ENCODE data around the gene DAPK1.

The DAPK1 gene

GRCh38 chr9:87667164-87667738, 169.6 kb downstream of the DAPK1 start:
- DNase-seq (ENCODE audit: insufficient read length, low spot score) (no peak), FAIRE-seq (no peak)
- TF ChIP-seq PAX5 (IDR thresholded peaks at IDR 0.05; ENCODE audit: insufficient read depth, low read length, severe bottlenecking) (no peak), POLR2AphosphoS5 (IDR thresholded peaks at IDR 0.05; ENCODE audit: low read depth, low read length) (no peak), POU2F2 (IDR thresholded peaks at IDR 0.05; ENCODE audit: low read depth, low read length) (no peak), SPI1 (IDR thresholded peaks at IDR 0.05; ENCODE audit: low read depth, low read length) (no peak), POLR2A (IDR thresholded peaks at IDR 0.05; ENCODE audit: low read depth, low read length) (no peak), TAF1 (IDR thresholded peaks at IDR 0.05; ENCODE audit: low read depth, low read length) (no peak)

GRCh38 chr9:87668222-87668621, 170.6 kb downstream of the DAPK1 start:
- no peak for FAIRE-seq
- no peak for DNase-seq (ENCODE audit: insufficient read length, low spot score)
- TF ChIP-seq POLR2A (IDR thresholded peaks at IDR 0.05; ENCODE audit: low read depth, low read length), result no peak
- TF ChIP-seq TAF1 (IDR thresholded peaks at IDR 0.05; ENCODE audit: low read depth, low read length), result no peak
- TF ChIP-seq SPI1 (IDR thresholded peaks at IDR 0.05; ENCODE audit: low read depth, low read length), result no peak
- TF ChIP-seq POU2F2 (IDR thresholded peaks at IDR 0.05; ENCODE audit: low read depth, low read length), result no peak
- no peak for TF ChIP-seq PAX5 (IDR thresholded peaks at IDR 0.05; ENCODE audit: insufficient read depth, low read length, severe bottlenecking)
- no peak for TF ChIP-seq POLR2AphosphoS5 (IDR thresholded peaks at IDR 0.05; ENCODE audit: low read depth, low read length)

- FAIRE-seq (no peak), DNase-seq (ENCODE audit: insufficient read length, low spot score) (no peak)
- no peak for TF ChIP-seq PAX5 (IDR thresholded peaks at IDR 0.05; ENCODE audit: insufficient read depth, low read length, severe bottlenecking)
- no peak for TF ChIP-seq SPI1 (IDR thresholded peaks at IDR 0.05; ENCODE audit: low read depth, low read length)
- no peak for TF ChIP-seq TAF1 (IDR thresholded peaks at IDR 0.05; ENCODE audit: low read depth, low read length)
- TF ChIP-seq POU2F2 (IDR thresholded peaks at IDR 0.05; ENCODE audit: low read depth, low read length), result no peak
- TF ChIP-seq POLR2A (IDR thresholded peaks at IDR 0.05; ENCODE audit: low read depth, low read length), result no peak
- no peak for TF ChIP-seq POLR2AphosphoS5 (IDR thresholded peaks at IDR 0.05; ENCODE audit: low read depth, low read length)
Measured at GRCh38 chr9:87668722-87669121, 171.1 kb downstream of the DAPK1 start.

- TF ChIP-seq SPI1 (IDR thresholded peaks at IDR 0.05; ENCODE audit: low read depth, low read length) (no peak), POLR2AphosphoS5 (IDR thresholded peaks at IDR 0.05; ENCODE audit: low read depth, low read length) (no peak), POLR2A (IDR thresholded peaks at IDR 0.05; ENCODE audit: low read depth, low read length) (no peak), PAX5 (IDR thresholded peaks at IDR 0.05; ENCODE audit: insufficient read depth, low read length, severe bottlenecking) (no peak), TAF1 (IDR thresholded peaks at IDR 0.05; ENCODE audit: low read depth, low read length) (no peak), POU2F2 (IDR thresholded peaks at IDR 0.05; ENCODE audit: low read depth, low read length) (no peak)
- FAIRE-seq, result no peak
- DNase-seq (ENCODE audit: insufficient read length, low spot score), result no peak
Measured at GRCh38 chr9:87670572-87671264, 173.1 kb downstream of the DAPK1 start.

GRCh38 chr9:87671478-87671877, 173.8 kb downstream of the DAPK1 start:
- no peak for FAIRE-seq
- DNase-seq (ENCODE audit: insufficient read length, low spot score), result no peak
- TF ChIP-seq TAF1 (IDR thresholded peaks at IDR 0.05; ENCODE audit: low read depth, low read length), result no peak
- no peak for TF ChIP-seq POU2F2 (IDR thresholded peaks at IDR 0.05; ENCODE audit: low read depth, low read length)
- TF ChIP-seq POLR2AphosphoS5 (IDR thresholded peaks at IDR 0.05; ENCODE audit: low read depth, low read length), result no peak
- TF ChIP-seq PAX5 (IDR thresholded peaks at IDR 0.05; ENCODE audit: insufficient read depth, low read length, severe bottlenecking), result no peak
- TF ChIP-seq POLR2A (IDR thresholded peaks at IDR 0.05; ENCODE audit: low read depth, low read length), result no peak
- no peak for TF ChIP-seq SPI1 (IDR thresholded peaks at IDR 0.05; ENCODE audit: low read depth, low read length)

- TF ChIP-seq POLR2A (IDR thresholded peaks at IDR 0.05; ENCODE audit: low read depth, low read length), result no peak
- no peak for TF ChIP-seq TAF1 (IDR thresholded peaks at IDR 0.05; ENCODE audit: low read depth, low read length)
- no peak for TF ChIP-seq POLR2AphosphoS5 (IDR thresholded peaks at IDR 0.05; ENCODE audit: low read depth, low read length)
- no peak for TF ChIP-seq POU2F2 (IDR thresholded peaks at IDR 0.05; ENCODE audit: low read depth, low read length)
- TF ChIP-seq SPI1 (IDR thresholded peaks at IDR 0.05; ENCODE audit: low read depth, low read length), result no peak
- no peak for TF ChIP-seq PAX5 (IDR thresholded peaks at IDR 0.05; ENCODE audit: insufficient read depth, low read length, severe bottlenecking)
- FAIRE-seq, result no peak
- DNase-seq (ENCODE audit: insufficient read length, low spot score), result no peak
Measured at GRCh38 chr9:87671925-87672324, 174.3 kb downstream of the DAPK1 start.

- no peak for FAIRE-seq
- TF ChIP-seq POLR2AphosphoS5 (IDR thresholded peaks at IDR 0.05; ENCODE audit: low read depth, low read length), result no peak
- TF ChIP-seq TAF1 (IDR thresholded peaks at IDR 0.05; ENCODE audit: low read depth, low read length), result no peak
- TF ChIP-seq PAX5 (IDR thresholded peaks at IDR 0.05; ENCODE audit: insufficient read depth, low read length, severe bottlenecking), result no peak
- TF ChIP-seq POLR2A (IDR thresholded peaks at IDR 0.05; ENCODE audit: low read depth, low read length), result no peak
- TF ChIP-seq SPI1 (IDR thresholded peaks at IDR 0.05; ENCODE audit: low read depth, low read length), result no peak
- TF ChIP-seq POU2F2 (IDR thresholded peaks at IDR 0.05; ENCODE audit: low read depth, low read length), result no peak
- DNase-seq (ENCODE audit: insufficient read length, low spot score), result no peak
Measured at GRCh38 chr9:87672586-87672985, 174.9 kb downstream of the DAPK1 start.

GRCh38 chr9:87673446-87674120, 175.9 kb downstream of the DAPK1 start:
- TF ChIP-seq SPI1 (IDR thresholded peaks at IDR 0.05; ENCODE audit: low read depth, low read length), result no peak
- TF ChIP-seq POLR2AphosphoS5 (IDR thresholded peaks at IDR 0.05; ENCODE audit: low read depth, low read length), result no peak
- TF ChIP-seq PAX5 (IDR thresholded peaks at IDR 0.05; ENCODE audit: insufficient read depth, low read length, severe bottlenecking), result no peak
- no peak for DNase-seq (ENCODE audit: insufficient read length, low spot score)
- no peak for FAIRE-seq

- no peak for DNase-seq (ENCODE audit: insufficient read length, low spot score)
- FAIRE-seq, result no peak
- TF ChIP-seq POU2F2 (IDR thresholded peaks at IDR 0.05; ENCODE audit: low read depth, low read length) (no peak), PAX5 (IDR thresholded peaks at IDR 0.05; ENCODE audit: insufficient read depth, low read length, severe bottlenecking) (no peak)
Measured at GRCh38 chr9:87674565-87675299, 177.1 kb downstream of the DAPK1 start.

Measured in GM12891 (cell line).